ENCODE data around the gene RNF10. TPM values are rescaled to one million over a fixed set of nuclear protein-coding genes. Genes with fewer than 3 reads are reported as not detected.
"Not testable (repeated sequence)": the region's sequence is repeated elsewhere in the genome, so short reads cannot be mapped to it uniquely, and the experiment has no call there.

RNF10 gene
- total RNA-seq, 2 experiments from 2014 or later = 441 to 446 TPM

DNA sequence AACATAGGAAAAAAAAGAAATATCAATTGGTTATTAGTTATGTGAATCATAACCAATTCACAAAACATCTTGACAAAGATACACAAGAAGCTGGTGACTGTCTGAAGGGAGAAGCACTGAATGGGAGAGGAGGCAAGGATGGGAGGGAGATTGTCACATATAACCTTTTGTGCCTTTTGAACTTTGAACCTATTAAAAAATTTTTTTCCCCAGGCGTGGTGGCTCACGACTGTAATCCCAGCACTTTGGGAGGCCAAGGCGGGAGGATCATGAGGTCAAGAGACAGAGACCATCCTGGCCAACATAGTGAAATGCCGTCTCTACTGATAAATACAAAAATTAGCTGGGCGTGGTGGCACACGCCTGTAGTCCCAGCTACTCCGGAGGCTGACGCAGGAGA is 25.6 kb upstream of the RNF10 start:
- Mint-ChIP-seq H3K9me3 (no peaks in the 10 kb centered on the region), H3K4me1 (ENCODE audit: low read depth) (no peaks in the 10 kb centered on the region), H3K27ac (no peak overlapping the region), H3K4me3 (no peak overlapping the region), H3K27me3 (no peaks in the 10 kb centered on the region), H3K36me3 (ENCODE audit: low read depth) (peaks cover 43% of the 10 kb centered on the region)
- DNase-seq (no peak), ATAC-seq (ENCODE audit: poor library complexity) (no peak)
- Histone ChIP-seq H3K36me3 (ENCODE audit: insufficient read depth, low read length) (peaks cover 42% of the 10 kb centered on the region), H3K4me3 (ENCODE audit: low read length) (no peak overlapping the region), H3K9me3 (ENCODE audit: control insufficient read depth in 1 of 2, insufficient read depth in 1 of 2, low read length in 2 of 2) (no peaks in the 10 kb centered on the region), H3K27ac (ENCODE audit: low read depth in 1 of 2, low read length in 2 of 2) (no peak overlapping the region), H3K4me1 (ENCODE audit: insufficient read depth, low read length) (no peaks in the 10 kb centered on the region), H3K27me3 (ENCODE audit: control insufficient read depth in 1 of 2, insufficient read depth in 2 of 2, low read length in 2 of 2) (no peaks in the 10 kb centered on the region)
- CTCF ChIA-PET = no interaction called here
- POLR2A ChIA-PET = no interaction called here
- TF ChIP-seq, protein P1, sequence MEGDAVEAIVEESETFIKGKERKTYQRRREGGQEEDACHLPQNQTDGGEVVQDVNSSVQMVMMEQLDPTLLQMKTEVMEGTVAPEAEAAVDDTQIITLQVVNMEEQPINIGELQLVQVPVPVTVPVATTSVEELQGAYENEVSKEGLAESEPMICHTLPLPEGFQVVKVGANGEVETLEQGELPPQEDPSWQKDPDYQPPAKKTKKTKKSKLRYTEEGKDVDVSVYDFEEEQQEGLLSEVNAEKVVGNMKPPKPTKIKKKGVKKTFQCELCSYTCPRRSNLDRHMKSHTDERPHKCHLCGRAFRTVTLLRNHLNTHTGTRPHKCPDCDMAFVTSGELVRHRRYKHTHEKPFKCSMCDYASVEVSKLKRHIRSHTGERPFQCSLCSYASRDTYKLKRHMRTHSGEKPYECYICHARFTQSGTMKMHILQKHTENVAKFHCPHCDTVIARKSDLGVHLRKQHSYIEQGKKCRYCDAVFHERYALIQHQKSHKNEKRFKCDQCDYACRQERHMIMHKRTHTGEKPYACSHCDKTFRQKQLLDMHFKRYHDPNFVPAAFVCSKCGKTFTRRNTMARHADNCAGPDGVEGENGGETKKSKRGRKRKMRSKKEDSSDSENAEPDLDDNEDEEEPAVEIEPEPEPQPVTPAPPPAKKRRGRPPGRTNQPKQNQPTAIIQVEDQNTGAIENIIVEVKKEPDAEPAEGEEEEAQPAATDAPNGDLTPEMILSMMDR (IDR thresholded peaks at IDR 0.05) = no peak
- intact Hi-C loops (cut with DNase I, micrococcal nuclease) = no loop called here

DNA sequence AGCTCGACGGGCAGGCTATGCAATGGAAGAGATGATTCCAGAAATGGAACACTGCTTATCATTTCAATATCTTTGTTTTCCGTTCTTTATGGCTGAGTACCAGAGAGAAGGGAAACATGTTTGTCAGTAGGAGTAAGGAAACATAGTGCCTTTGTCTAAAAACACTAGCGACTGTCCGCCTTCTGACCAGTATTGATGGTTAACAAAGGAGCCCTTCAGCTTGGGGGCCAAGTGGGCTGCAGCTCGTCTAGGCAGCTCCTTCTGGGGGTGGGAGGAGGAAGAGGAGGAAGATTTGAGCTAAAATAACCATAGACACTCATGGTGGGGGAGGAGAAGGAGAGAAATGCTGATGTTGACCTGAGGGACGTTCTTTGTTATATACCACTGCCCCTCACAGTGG is 20.2 kb upstream of the RNF10 start:
- Histone ChIP-seq H3K36me3 (ENCODE audit: insufficient read depth, low read length) (peaks cover 41% of the 10 kb centered on the region), H3K27ac (ENCODE audit: low read depth in 1 of 2, low read length in 2 of 2) (no peak overlapping the region), H3K4me1 (ENCODE audit: insufficient read depth, low read length) (no peaks in the 10 kb centered on the region), H3K9me3 (ENCODE audit: control insufficient read depth in 1 of 2, insufficient read depth in 1 of 2, low read length in 2 of 2) (no peaks in the 10 kb centered on the region), H3K4me3 (ENCODE audit: low read length) (no peak overlapping the region), H3K27me3 (ENCODE audit: control insufficient read depth in 1 of 2, insufficient read depth in 2 of 2, low read length in 2 of 2) (no peaks in the 10 kb centered on the region)
- no peak for DNase-seq
- TF ChIP-seq, protein P1 (IDR thresholded peaks at IDR 0.05) = no peak
- Mint-ChIP-seq H3K36me3 (ENCODE audit: low read depth) (peaks cover 43% of the 10 kb centered on the region), H3K27me3 (no peaks in the 10 kb centered on the region), H3K4me1 (ENCODE audit: low read depth) (no peaks in the 10 kb centered on the region), H3K27ac (no peak overlapping the region), H3K9me3 (no peaks in the 10 kb centered on the region), H3K4me3 (no peak overlapping the region)
- no peak for ATAC-seq (ENCODE audit: poor library complexity)
- POLR2A ChIA-PET = interaction anchor here (0.6 kb wide), 1 partner anchor 38 kb away, joined by 3 read pairs; no protein-coding TSS in a partner anchor
- intact Hi-C loops (cut with DNase I, micrococcal nuclease) = no loop called here
- CTCF ChIA-PET = interaction anchor here (1.1 kb wide), 1 partner anchor 9 kb away, joined by 4 read pairs; no protein-coding TSS in a partner anchor

DNA sequence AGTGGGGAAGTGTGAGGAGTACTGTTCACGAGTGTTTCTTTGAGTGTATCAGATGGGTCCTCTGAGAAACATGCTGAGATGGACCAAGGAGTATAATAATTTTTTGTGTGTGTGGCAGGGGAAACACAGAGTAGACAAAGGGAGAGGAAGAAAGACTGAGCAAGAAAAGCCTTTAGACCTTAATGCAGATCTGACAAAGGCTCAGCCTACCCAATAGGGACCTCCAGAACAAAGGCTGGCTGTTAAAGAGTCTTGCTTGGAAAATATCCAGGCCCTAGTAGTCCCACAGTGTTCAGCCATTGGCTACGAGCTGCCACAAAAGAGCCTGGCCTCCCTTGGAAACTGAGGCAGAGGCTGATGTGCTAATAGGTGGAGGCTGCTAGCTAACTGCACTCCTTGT is 18.7 kb upstream of the RNF10 start:
- H3K9me3 ChIP-seq (ENCODE audit: control insufficient read depth in 1 of 2, insufficient read depth in 1 of 2, low read length in 2 of 2) = no peaks in the 10 kb centered on the region
- H3K36me3 ChIP-seq (ENCODE audit: insufficient read depth, low read length) = peaks cover 27% of the 10 kb centered on the region
- Mint-ChIP-seq H3K9me3 (no peaks in the 10 kb centered on the region), H3K4me1 (ENCODE audit: low read depth) (no peaks in the 10 kb centered on the region), H3K27ac (no peak overlapping the region), H3K36me3 (ENCODE audit: low read depth) (peaks cover 31% of the 10 kb centered on the region), H3K27me3 (no peaks in the 10 kb centered on the region), H3K4me3 (no peak overlapping the region)
- DNase-seq (no peak), ATAC-seq (ENCODE audit: poor library complexity) (no peak)
- ChIA-PET POLR2A (no interaction called here), CTCF (no interaction called here)
- intact Hi-C loops (cut with DNase I, micrococcal nuclease) = no loop called here
- H3K4me1 ChIP-seq (ENCODE audit: insufficient read depth, low read length) = no peaks in the 10 kb centered on the region
- no peak overlapping the region for H3K4me3 ChIP-seq (ENCODE audit: low read length)
- TF ChIP-seq, protein P1 (IDR thresholded peaks at IDR 0.05) = no peak
- no peaks in the 10 kb centered on the region for H3K27me3 ChIP-seq (ENCODE audit: control insufficient read depth in 1 of 2, insufficient read depth in 2 of 2, low read length in 2 of 2)
- H3K27ac ChIP-seq (ENCODE audit: low read depth in 1 of 2, low read length in 2 of 2) = no peak overlapping the region

DNA sequence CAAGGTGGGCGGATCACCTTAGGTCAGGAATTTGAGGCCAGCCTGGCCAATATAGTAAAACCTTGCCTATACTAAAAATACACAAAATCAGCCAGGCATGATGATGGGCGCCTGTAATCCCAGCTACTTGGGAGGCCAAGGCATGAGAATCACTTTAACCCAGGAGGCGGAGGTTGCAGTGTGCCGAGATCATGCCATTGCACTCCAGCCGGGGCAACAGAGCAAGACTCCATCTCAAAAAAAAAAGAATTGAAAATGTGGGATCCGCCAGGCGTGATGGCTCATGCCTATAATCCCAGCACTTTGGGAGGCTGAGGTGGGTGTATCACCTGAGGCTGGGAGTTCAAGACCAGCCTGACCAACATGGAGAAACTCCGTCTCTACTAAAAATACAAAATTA is 14.8 kb upstream of the RNF10 start:
- DNase-seq; ATAC-seq (ENCODE audit: poor library complexity); intact Hi-C loops (cut with DNase I, micrococcal nuclease); H3K27me3 Mint-ChIP-seq; H3K27me3 ChIP-seq (ENCODE audit: control insufficient read depth in 1 of 2, insufficient read depth in 2 of 2, low read length in 2 of 2); H3K4me1 Mint-ChIP-seq (ENCODE audit: low read depth); H3K4me1 ChIP-seq (ENCODE audit: insufficient read depth, low read length); H3K4me3 Mint-ChIP-seq; H3K4me3 ChIP-seq (ENCODE audit: low read length); H3K27ac Mint-ChIP-seq; H3K27ac ChIP-seq (ENCODE audit: low read depth in 1 of 2, low read length in 2 of 2); H3K9me3 ChIP-seq (ENCODE audit: control insufficient read depth in 1 of 2, insufficient read depth in 1 of 2, low read length in 2 of 2); CTCF ChIA-PET; H3K9me3 Mint-ChIP-seq; POLR2A ChIA-PET: not testable (repeated sequence)
- peaks cover 26% of the 10 kb centered on the region for H3K36me3 Mint-ChIP-seq (ENCODE audit: low read depth)
- H3K36me3 ChIP-seq (ENCODE audit: insufficient read depth, low read length) = peaks cover 23% of the 10 kb centered on the region

All from CD4-positive, alpha-beta T cell (primary cell).